Calu3 (cell line): ENCODE measurements around the gene LNP1. TPM values are rescaled to one million over a fixed set of nuclear protein-coding genes. Genes with fewer than 3 reads are reported as not detected.

Experiments used
- BruUV-seq: library from RNA; stranded (reverse); fragments of 400-500 nt; replicated peaks from 2 replicates; lab custom pipeline; 2021; lab: Mats Ljungman, UMichigan
- CTCF ChIA-PET: fragments of 300-600 bp; sonication (Branson Sonifier 250); formaldehyde crosslinking; loops from one replicate; lab custom pipeline; 2022; ENCODE audit warnings: antibody characterized with exemption; lab: Charles Lee
- DNase-seq: peaks from one replicate; pipeline ENCODE4 v3.0.0; 2022
- H3K27ac Mint-ChIP-seq: one replicate; pipeline ENCODE4 v1.8.0; 2022; ENCODE audit warnings: mixed read lengths; ENCODE audit not compliant: unreplicated experiment
- H3K27me3 Mint-ChIP-seq: one replicate; pipeline ENCODE4 v1.8.0; 2022; ENCODE audit warnings: mixed read lengths; ENCODE audit not compliant: unreplicated experiment
- H3K36me3 Mint-ChIP-seq: one replicate; pipeline ENCODE4 v1.8.0; 2022; ENCODE audit warnings: mild to moderate bottlenecking, moderate library complexity, mixed read lengths; ENCODE audit not compliant: insufficient read depth, unreplicated experiment
- H3K4me1 Mint-ChIP-seq: one replicate; pipeline ENCODE4 v1.8.0; 2022; ENCODE audit warnings: mild to moderate bottlenecking, low read depth, mixed read lengths; ENCODE audit not compliant: unreplicated experiment
- H3K4me3 Mint-ChIP-seq: one replicate; pipeline ENCODE4 v1.8.0; 2022; ENCODE audit warnings: mild to moderate bottlenecking, low read depth, moderate library complexity, mixed read lengths; ENCODE audit not compliant: unreplicated experiment
- H3K9me3 Mint-ChIP-seq: one replicate; pipeline ENCODE4 v1.8.0; 2022; ENCODE audit warnings: low read depth, mixed read lengths; ENCODE audit not compliant: unreplicated experiment
- CTCF ChIP-seq: fragments of 200-600 bp; IDR thresholded peaks from one replicate; pipeline ENCODE4 v1.8.0; 2022; ENCODE audit warnings: antibody characterized with exemption; ENCODE audit not compliant: unreplicated experiment
- intact Hi-C: fragments of 100-400 bp; cut with micrococcal nuclease; formaldehyde crosslinking; loops from one replicate; pipeline ENCODE4 v1.10.0; 2022; ENCODE audit not compliant: unreplicated experiment
- total RNA-seq: library from RNA; stranded (reverse); gene quantifications from 2 replicates; pipeline ENCODE4 v1.2.3, GENCODE V29; 2022

The LNP1 gene
- total RNA-seq, 1 experiment from 2014 or later = 1.8 TPM

GRCh38 chr3:100364421-100364820 is 36.9 kb upstream of the LNP1 start:
- H3K9me3 Mint-ChIP-seq = no peaks in the 10 kb centered on the region
- H3K4me3 Mint-ChIP-seq = no peak overlapping the region
- intact Hi-C loops = no loop called here
- H3K36me3 Mint-ChIP-seq = peaks cover 25% of the 10 kb centered on the region
- no peaks in the 10 kb centered on the region for H3K4me1 Mint-ChIP-seq
- no peak for DNase-seq
- no peaks in the 10 kb centered on the region for H3K27me3 Mint-ChIP-seq
- no peak overlapping the region for H3K27ac Mint-ChIP-seq
- no peak for TF ChIP-seq CTCF
- no TSS peak for BruUV-seq
- CTCF ChIA-PET = no interaction called here

GRCh38 chr3:100366424-100366823 is 34.9 kb upstream of the LNP1 start:
- no peaks in the 10 kb centered on the region for H3K27me3 Mint-ChIP-seq
- no peak for TF ChIP-seq CTCF
- peaks cover 30% of the 10 kb centered on the region for H3K36me3 Mint-ChIP-seq
- intact Hi-C loops = no loop called here
- no peak for DNase-seq
- H3K4me1 Mint-ChIP-seq = no peaks in the 10 kb centered on the region
- H3K27ac Mint-ChIP-seq = no peak overlapping the region
- no peaks in the 10 kb centered on the region for H3K9me3 Mint-ChIP-seq
- no peak overlapping the region for H3K4me3 Mint-ChIP-seq
- no TSS peak for BruUV-seq
- CTCF ChIA-PET = no interaction called here

- Mint-ChIP-seq H3K9me3 (no peaks in the 10 kb centered on the region), H3K4me1 (no peaks in the 10 kb centered on the region), H3K36me3 (peaks cover 31% of the 10 kb centered on the region), H3K4me3 (no peak overlapping the region), H3K27ac (no peak overlapping the region), H3K27me3 (no peaks in the 10 kb centered on the region)
- BruUV-seq = no TSS peak
- TF ChIP-seq CTCF = no peak
- CTCF ChIA-PET = no interaction called here
- intact Hi-C loops = no loop called here
- DNase-seq = no peak
These were observed 32.9 kb upstream of the LNP1 start for GRCh38 chr3:100368441-100368840.

GRCh38 chr3:100370756-100371155 is 30.6 kb upstream of the LNP1 start:
- intact Hi-C loops = no loop called here
- Mint-ChIP-seq H3K9me3 (no peaks in the 10 kb centered on the region), H3K36me3 (peaks cover 31% of the 10 kb centered on the region), H3K4me1 (no peaks in the 10 kb centered on the region), H3K27ac (no peak overlapping the region), H3K27me3 (no peaks in the 10 kb centered on the region), H3K4me3 (no peak overlapping the region)
- DNase-seq = no peak
- no peak for TF ChIP-seq CTCF
- BruUV-seq = no TSS peak
- CTCF ChIA-PET = no interaction called here
